Kasumi-1 (cell line): ENCODE results near the gene BRSK2.
"Not testable (repeated sequence)": the region's sequence is repeated elsewhere in the genome, so short reads cannot be mapped to it uniquely, and the experiment has no call there.

Experiments
- DNase-seq, 2 experiments: peaks; one replicate each; lab custom pipeline; 2025; lab: John Stamatoyannopoulos, UW

Gene BRSK2

DNA sequence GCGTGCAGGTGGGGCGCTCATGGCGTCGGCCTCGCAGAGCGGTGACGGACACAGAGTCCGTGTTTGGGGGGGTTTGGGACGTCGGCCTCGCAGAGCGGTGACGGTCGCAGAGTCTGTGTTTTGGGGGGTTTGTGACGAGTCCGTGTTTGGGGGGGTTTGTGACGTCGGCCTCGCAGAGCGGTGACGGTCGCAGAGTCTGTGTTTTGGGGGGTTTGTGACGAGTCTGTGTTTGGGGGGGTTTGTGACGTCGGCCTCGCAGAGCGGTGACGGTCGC, 20.1 kb downstream of the BRSK2 start:
- DNase-seq: not testable (repeated sequence)

DNA sequence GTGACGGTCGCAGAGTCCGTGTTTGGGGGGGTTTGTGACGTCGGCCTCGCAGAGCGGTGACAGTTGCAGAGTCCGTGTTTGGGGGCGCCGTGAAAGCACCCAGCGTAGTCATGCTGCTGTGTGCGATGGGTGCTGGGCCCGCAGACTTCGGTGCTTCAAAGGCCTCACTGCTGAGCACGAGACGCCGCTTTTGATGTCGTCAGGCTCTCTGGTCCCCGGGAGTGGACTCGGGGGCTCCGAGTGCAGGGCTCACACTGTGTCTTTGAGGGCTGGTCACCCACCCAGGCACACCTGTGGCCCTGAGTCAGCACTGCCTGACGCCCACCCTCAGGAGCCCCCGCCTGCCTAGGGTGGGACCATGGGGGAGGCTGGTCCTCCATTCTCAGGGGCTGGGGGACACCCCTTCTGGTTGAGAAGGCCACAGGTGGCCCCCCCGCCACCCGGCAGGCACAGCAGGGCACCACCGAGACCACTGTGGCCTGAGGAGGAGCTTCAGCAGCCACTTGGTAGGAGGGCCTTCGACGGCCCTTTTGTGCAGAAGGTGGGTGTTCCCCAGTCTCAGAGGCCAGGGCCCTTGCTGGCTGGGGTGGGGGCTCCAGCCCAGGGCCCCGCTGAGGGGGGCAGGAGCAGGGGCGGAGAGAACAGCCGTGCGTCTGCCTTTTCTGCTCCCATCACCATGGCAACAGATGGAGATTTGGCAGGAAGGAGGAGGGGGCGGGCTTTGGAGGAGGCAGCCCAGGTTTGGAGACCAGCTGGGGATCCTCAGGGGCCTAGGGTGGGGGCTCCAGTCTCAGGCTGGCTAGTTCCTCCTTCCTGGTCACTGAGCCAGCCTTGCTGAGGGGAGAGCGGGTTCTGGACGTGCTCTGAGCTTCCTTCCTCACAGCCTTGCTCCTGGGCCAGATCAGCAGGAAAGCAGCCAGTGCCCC, 20.9 kb downstream of the BRSK2 start:
- no peak for DNase-seq

DNA sequence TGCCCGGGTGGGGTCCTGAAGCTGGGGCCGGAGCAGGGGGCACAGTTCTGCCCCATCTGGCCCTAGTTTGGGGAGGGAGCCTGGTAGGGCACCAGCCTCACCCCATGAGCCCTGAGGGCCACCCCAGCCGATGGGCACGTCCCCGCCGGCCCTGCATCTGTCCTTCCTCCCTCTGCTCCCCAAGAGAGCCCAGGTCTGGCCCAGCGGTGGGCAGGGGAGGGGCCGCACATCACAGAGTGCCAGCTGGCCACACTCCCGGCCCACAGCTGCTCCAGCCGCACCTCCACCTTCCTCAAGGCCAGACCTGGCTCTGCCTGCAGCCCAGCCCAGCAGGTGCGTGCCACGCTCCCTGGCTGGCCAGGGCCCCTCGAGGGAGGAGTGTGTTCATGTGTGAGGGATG, 21.6 kb downstream of the BRSK2 start:
- no peak for DNase-seq

DNA sequence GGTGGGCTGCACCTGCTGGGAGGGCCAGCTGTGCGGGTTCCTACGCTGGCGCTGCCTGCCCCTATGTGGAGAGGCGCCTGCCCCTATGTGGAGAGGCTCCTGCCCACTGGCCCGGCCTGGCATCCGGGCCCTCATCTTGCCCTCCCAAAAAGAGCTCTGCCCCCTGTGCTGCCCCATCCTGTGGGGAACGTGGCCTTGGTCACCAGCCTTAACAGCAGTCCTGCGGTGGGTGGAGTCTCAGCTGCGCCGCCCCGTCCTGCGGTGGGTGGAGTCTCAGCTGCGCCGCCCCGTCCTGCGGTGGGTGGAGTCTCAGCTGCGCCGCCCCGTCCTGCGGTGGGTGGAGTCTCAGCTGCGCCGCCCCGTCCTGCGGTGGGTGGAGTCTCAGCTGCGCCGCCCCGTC, 22.0 kb downstream of the BRSK2 start:
- DNase-seq: not testable (repeated sequence)

DNA sequence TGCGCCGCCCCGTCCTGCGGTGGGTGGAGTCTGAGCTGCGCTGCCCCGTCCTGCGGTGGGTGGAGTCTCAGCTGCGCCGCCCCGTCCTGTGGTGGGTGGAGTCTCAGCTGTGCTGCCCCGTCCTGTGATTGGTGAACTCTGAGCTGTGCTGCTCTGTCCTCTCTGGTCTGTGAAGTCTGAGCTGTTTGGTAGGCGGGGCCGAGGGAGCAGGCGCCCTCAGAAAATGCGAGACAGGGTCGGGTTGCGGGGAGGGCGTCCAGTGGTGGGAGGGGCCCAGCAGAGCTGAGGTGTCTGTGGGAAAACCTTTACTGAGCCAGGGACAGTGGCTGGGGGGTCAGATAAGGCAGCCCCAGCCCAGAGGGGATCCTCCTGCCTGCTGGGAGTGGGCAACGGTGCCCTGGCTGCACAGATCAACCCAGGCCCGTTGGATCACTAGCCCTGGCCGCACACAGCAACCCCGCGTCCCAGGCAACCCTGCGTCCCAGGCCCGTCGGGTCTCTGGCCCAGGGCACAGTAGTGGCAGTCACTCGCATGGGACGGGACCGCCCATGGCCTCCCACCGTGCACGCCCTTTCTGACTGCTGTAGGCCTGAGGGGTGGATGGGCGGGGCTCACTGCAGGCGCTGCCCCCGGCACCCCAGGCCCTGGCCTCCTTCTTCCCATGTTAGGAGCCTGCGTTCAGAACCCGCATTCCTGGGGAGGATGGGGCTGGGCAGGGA, 22.8 kb downstream of the BRSK2 start:
- DNase-seq: no peak

DNA sequence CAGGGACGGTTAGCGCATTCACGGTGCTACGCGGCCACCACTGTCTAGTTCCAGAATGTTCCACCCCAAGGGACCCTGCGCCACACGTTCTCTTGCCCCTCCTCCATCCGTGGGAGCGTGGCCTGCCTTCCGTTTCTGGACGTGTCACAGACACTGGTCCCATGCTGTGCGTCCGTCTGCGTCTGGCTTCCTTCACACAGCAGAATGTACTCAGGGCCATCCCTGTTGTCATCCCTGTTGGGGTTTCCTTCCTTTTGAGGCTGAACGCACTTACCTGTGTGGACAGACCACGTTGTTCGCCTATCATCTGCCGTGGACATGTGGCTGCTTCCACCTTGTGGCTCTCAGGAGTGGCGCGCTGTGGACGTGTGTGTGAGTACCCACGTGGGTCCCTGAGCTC, 24.9 kb downstream of the BRSK2 start:
- DNase-seq: no peak

DNA sequence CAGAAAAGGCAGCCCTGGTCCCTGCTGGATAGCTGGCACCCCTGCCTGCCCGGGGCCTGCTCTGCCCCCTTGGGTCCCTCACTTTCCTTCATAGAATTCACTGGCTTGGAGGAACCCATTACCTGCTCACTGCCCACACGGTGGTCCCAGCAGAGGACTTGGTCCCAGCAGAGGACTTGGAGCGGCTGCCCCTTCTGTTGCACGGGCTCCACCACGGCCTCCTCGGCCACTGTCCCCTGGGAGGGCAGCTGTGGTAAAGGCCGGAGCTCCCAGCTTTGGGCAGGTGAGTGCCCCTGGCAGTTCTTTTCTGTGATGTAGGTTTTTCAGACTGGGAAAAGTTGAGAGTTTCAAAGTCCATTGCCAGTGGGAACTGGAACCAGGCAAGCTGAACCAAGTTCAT, 25.9 kb downstream of the BRSK2 start:
- DNase-seq: no peak

DNA sequence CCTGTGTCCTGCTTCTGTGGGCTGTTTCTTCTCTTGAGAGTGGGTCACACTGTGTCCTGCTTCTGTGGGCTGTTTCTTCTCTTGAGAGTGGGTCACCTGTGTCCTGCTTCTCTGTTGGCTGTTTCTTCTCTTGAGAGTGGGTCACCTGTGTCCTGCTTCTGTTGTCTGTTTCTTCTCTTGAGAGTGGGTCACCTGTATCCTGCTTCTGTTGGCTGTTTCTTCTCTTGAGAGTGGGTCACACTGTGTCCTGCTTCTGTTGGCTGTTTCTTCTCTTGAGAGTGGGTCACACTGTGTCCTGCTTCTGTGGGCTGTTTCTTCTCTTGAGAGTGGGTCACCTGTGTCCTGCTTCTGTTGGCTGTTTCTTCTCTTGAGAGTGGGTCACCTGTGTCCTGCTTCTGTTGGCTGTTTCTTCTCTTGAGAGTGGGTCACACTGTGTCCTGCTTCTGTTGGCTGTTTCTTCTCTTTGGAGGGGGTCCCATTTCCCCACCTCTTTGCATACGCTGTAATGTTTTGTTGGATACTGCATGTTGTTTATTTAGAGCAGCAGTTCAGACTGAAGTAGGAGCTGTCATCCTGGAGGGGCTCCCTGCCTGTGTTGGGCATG, 28.6 kb downstream of the BRSK2 start:
- not testable (repeated sequence) for DNase-seq

DNA sequence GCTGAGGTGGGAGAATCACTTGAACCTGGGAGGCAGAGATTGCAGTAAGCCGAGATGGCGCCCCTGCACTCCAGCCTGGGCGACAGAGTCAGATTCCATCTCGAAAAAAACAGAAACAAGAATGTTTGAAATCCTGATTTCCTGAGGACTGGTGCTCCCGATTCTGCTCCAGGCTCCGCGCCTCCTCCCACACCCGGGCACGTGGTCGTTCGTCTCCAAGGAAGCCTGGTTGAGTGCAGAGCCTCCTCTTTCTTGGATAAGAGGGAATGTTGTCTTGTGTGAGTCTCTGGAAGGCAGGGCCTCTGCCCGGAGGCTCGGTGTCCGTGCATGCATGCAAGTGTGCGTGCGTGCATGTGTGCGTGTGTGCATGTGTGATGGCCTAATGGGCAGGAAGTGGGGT, 30.1 kb downstream of the BRSK2 start:
- no peak for DNase-seq

DNA sequence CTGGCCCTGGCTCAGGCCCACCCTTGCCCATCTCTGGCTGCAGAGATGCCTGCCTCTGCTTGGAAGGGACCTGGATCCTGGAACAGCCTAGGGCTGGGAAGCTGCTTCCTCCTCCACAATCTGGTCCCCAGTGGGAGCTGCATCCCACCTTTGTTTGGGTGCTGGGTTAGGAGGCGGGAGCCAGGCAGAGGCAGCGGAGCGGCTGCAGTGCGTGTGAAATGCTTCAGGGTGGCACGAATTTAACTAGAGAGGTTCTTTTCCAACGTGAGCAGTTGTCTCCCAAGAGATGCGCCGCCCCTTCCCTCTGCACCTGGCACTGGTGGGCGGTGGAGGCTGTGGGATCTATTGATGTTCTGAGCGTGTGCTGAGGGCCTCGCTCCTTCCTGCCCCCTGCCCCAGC, 31.6 kb downstream of the BRSK2 start:
- DNase-seq: no peak

DNA sequence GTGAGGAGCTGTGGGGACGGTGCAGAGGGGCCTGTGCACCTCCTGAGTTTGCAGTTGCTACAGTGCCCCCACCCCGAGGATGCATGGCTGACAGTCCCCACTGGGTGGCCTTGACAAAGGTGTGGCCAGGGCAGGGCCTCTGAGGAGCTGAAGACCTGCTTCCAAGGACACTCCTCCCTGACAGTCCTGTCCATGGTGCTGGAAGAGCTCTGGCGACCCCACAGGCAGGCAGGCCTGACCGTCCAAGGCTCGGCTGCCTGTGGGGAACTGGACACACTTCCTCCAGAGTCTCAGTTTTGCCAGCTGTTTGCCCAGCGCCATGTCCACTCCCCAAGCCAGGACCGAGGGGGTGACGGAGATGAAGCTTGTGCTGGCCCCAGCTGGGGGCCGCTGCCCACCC, 32.7 kb downstream of the BRSK2 start:
- DNase-seq: no peak

DNA sequence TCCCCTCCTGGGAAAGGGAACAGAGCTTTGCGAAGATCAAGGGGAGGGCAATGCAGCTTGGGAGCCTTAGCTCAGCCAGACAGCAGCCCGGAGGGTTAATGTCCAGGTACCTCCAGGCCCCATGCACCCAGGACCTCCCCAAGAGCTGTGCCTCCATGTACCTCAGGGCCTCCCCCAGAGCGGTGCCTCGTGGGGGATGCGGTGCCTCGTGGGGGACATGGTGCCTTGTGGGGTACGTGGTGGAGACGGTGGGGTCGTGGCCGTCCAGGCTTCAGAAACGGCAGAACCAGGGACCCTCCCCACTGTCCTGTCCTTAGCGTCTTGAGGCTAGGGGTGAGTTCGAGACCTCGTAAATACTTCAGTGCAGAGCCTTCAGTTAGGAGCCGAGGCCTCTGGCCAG, 33.2 kb downstream of the BRSK2 start:
- no peak for DNase-seq

DNA sequence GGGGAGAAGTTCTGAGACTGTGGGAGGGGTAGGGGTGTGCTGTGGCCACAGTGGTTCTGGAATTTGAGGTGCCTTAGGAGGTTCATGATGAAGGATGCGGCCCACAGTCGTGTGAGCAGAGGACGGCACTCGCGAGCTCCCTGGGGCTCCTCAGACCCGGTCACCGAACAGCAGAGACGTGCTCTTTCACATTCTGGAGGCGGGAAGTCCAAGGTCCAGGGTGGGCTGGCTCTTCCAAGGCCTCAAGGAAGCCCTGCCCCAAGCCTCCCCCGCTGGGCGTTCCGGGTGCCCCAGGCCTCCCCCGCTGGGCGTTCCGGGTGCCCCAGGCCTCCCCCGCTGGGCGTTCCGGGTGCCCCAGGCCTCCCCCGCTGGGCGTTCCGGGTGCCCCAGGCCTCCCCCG, 33.7 kb downstream of the BRSK2 start:
- not testable (repeated sequence) for DNase-seq

DNA sequence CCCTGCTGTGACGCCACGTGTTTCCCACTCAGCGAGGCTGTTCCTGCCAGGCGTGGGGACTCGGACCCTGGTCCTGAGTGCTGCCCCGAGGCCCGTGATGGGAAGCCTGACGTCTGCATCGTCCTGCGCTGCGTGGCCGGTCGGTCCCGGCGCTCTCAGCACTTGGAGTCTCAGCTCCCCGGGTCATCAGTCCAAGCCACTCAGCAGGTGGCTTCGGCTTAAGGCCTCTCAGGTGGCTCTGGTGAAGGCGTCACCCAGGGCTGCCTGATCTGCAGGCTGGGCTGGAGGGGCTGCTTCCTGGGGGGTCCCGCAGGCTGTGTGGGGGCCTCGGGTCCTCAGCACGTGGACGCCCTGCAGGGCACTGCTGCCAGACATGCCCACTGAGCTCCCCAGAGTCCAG, 35.3 kb downstream of the BRSK2 start:
- no peak for DNase-seq

DNA sequence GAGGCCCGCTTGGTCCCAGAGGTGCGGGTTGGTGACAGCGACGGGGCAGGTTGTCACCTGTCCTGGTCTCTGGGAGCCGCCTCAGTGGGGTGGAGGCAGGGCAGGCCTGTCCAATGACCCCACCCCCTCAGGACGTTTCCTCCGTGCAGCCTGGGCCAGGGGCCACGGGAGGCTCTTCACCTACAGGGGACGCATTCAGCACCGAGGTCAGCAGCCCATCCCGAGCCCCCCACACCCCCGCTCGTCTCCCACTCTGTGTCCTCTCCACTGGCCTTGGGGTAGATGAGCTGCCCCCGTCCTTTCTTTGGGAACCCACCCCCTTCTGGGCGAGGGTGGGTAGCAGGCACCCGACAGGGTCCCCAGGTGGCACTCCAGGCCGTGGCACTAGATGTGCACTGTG, 35.7 kb downstream of the BRSK2 start:
- no peak for DNase-seq

DNA sequence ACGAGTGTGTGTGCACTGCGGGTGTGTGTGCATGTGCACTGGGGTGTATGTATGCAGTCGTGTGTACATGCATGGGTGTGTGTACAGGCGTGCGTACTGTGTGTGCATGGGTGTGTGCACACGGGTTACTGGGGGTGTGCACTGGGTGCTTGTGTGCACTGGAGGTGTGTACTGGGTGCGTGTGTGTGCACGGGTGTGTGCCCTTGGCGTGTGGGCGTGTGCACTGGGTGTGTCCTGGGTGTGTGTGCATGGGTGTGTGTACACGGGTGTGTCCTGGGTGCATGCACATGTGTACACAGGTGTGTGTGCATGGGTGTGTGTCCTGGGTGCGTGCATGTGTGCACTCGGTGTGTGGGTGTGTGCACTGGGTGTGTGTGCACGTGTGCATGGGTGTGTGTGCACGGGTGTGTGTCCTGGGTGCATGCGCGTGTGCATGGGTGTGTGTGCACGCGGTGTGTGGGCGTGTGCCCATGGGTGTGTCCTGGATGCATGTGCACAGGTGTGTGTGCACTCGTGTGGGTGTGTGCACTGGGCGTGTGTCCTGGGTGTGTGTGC, 39.1 kb downstream of the BRSK2 start:
- no peak for DNase-seq

DNA sequence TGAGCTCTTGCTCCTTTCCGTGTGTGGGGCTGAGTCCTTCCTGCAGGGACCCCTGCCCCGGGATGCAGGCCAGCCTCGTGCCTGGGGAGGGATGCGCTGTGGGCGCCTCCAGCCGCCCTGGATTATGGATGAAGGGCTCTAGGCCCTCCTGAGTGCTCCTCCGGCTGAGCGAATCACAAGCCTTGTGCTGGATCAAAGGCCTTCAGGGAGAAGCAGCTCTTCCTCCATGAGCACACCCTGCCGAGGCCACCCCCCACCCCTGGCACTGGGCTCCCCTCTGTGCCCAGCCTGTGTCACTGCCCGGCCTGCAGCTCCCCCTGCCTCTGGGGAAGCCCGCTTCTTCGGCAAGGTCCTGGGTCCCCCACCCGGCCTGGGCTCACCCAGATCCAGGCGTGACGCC, 43.8 kb downstream of the BRSK2 start:
- DNase-seq: no peak

DNA sequence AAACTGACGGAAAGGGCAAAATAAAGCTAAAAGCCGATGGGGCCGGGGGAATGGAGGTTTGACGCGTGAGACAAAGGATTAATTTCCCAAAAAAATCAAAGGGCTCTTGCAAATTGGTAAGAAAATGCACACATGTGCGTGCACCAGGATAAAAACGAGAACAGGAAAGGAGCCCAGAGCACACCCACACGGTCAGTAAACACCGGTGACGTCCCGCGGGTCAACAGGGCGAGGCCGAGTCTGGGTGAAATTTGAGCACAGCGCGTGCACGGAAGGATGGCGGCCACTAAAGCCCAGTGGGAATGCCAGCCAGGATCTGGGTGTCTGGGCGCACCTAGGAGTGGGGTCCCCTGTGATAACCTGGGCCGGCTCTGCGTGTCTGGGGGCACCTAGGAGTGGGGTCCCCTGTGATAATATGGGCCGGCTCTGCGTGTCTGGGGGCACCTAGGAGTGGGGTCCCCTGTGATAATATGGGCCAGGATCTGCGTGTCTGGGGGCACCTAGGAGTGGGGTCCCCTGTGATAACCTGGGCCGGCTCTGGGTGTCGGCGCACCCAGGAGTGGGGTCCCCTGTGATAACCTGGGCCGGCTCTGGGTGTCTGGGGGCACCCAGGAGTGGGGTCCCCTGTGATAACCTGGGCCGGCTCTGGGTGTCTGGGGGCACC, 44.4 kb downstream of the BRSK2 start:
- no peak for DNase-seq

DNA sequence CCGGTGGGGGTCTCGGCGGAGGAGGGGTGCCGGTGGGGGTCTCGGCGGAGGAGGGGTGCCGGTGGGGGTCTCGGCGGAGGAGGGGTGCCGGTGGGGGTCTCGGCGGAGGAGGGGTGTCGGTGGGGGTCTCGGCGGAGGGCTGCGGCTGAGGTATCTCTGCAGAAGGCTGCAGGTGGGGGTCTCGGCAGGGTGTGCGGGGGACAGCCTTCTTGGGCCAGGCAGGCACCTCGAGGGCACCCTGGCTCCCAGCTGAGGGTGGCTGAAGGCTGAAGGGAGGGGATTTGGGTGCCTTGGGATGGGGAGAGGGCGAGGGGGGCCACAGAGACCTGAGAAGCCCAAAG, 45.7 kb downstream of the BRSK2 start:
- DNase-seq: not testable (repeated sequence)

DNA sequence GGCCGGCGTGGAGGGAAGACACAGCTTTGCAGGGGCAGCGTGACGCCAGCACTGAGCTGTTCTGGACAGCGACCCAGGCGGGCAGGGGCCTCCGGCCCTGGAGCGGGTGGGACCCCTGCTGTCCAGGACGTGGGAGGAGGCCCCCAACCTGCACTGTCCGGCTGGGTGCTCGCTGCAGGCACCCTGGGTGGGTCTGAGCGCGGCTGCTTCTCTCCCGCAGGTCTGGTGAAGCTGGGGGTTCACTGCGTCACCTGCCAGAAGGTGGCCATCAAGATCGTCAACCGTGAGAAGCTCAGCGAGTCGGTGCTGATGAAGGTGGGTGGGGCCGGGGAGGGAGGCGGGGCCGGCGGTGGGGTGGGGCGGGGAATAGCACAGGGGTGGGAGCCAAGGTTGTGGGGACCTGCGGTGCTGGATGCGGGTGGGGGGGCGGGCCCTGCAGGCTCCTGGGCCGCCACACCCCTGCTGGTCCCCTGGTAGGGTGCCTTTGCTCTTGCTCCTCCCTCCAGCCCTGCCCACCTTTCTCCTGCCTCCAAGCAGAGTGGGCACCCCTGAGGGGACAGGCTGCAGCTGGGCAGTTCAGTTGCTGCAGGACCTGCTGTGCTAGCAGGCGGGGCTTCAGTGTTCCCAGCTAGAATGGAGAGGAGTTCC, 46.2 kb downstream of the BRSK2 start:
- DNase-seq: no peak

DNA sequence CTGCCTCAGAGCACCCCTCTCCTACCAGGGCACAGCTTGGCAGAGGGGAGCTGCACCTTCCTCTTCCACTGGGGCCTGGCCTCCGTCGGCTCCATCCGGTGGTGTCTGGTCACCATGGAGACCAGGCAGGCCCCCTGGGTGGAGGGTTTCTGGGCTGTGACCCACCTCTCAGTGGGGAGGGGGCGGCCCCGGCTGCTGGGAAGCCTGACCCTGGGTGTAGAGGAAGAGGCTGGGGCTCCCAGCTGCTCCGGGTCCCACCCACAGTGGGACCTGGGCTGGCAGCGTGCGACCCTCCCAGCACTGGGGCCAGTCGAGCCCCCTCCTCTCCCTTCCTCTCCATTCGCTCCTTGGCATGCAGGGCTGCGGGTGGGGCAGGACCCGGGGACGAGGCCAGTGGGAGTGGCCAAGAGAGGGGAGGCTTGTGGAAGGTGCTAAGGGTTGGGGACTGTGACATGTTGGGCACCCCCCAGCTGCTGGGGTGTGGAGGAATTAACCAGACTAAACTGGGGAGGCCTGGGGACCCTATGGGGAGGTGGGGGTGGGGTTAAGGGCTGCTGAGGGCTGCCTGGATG, 46.8 kb downstream of the BRSK2 start:
- no peak for DNase-seq

DNA sequence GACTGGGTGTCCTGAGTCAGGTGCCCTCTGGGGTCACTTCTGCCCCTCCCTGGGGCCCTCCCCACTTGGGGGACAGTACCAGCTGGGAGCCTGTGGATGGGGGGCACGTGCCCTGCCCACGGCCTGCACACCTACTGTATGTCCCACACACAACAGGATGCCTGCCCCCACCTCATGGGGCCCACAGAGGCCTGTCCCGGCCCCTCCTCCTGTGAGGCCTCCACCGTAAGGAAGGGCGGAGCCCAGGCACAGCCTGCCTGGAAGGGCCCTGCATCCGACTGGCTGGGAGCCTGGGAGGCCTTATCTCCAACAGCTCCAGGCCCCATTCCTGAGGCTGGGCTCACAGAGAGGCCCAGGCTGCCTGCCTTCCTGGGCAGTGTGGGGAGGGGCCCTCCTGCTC, 47.8 kb downstream of the BRSK2 start:
- no peak for DNase-seq
